Trophoblast cell (in vitro differentiated cells and primary cell): Measurements from ENCODE around the gene AUTS2.

Experiments used
- DNase-seq, 2 donors: peaks; one replicate each; pipeline ENCODE4 v3.0.0-alpha.2; 2016
- H2AFZ ChIP-seq: 2 replicates; pipeline ENCODE4 v1.6.1; 2013; ENCODE audit warnings: low read length, moderate library complexity, mild to moderate bottlenecking; ENCODE audit not compliant: insufficient read depth, poor library complexity
- H2AK5ac ChIP-seq: 2 replicates; pipeline ENCODE4 v1.6.1; 2013; ENCODE audit warnings: mild to moderate bottlenecking, low read length
- H2BK120ac ChIP-seq: 2 replicates; pipeline ENCODE4 v1.6.1; 2013; ENCODE audit warnings: low read length, mild to moderate bottlenecking, moderate library complexity; ENCODE audit not compliant: insufficient read depth, poor library complexity
- H2BK12ac ChIP-seq: 2 replicates; pipeline ENCODE4 v1.6.1; 2013; ENCODE audit warnings: mild to moderate bottlenecking, low read length, moderate library complexity
- H2BK5ac ChIP-seq: 2 replicates; pipeline ENCODE4 v1.6.1; 2013; ENCODE audit warnings: low read length, low read depth, moderate library complexity, mild to moderate bottlenecking; ENCODE audit not compliant: poor library complexity
- H3K14ac ChIP-seq: 2 replicates; pipeline ENCODE4 v1.6.1; 2013; ENCODE audit warnings: mild to moderate bottlenecking, low read length
- H3K18ac ChIP-seq: 2 replicates; pipeline ENCODE4 v1.6.1; 2013; ENCODE audit warnings: mild to moderate bottlenecking, low read length
- H3K23ac ChIP-seq: 2 replicates; pipeline ENCODE4 v1.6.1; 2013; ENCODE audit warnings: low read length
- H3K27ac ChIP-seq: 2 replicates; pipeline ENCODE4 v1.5.1; 2013; ENCODE audit warnings: low read depth, mild to moderate bottlenecking, inconsistent platforms, low read length, moderate library complexity
- H3K27me3 ChIP-seq: 2 replicates; pipeline ENCODE4 v1.6.1; 2013; ENCODE audit warnings: inconsistent platforms, mild to moderate bottlenecking, low read length, moderate library complexity; ENCODE audit not compliant: insufficient read depth
- H3K36me3 ChIP-seq, 2 experiments: 1 replicate in 1 of 2; 2 replicates in 1 of 2; pipeline ENCODE4 v1.6.1; 2013; ENCODE audit warnings: low read length in 2 of 2, mild to moderate bottlenecking in 2 of 2, moderate library complexity in 1 of 2; ENCODE audit not compliant: insufficient read depth in 2 of 2, control insufficient read depth in 1 of 2
- H3K4ac ChIP-seq: 2 replicates; pipeline ENCODE4 v1.6.1; 2013; ENCODE audit warnings: low read depth, mild to moderate bottlenecking, low read length, moderate library complexity
- H3K4me1 ChIP-seq, 2 experiments: 1 replicate in 1 of 2; 2 replicates in 1 of 2; pipeline ENCODE4 v1.6.1; 2013; ENCODE audit warnings: low read length in 2 of 2, mild to moderate bottlenecking in 2 of 2, moderate library complexity in 1 of 2; ENCODE audit not compliant: insufficient read depth in 2 of 2, control insufficient read depth in 1 of 2
- H3K4me2 ChIP-seq: 2 replicates; pipeline ENCODE4 v1.6.1; 2013; ENCODE audit warnings: inconsistent platforms, mild to moderate bottlenecking, low read length, moderate library complexity
- H3K4me3 ChIP-seq: 2 replicates; pipeline ENCODE4 v1.5.1; 2013; ENCODE audit warnings: mild to moderate bottlenecking, low read depth, low read length, inconsistent platforms
- H3K79me1 ChIP-seq: one replicate; pipeline ENCODE4 v1.6.1; 2013; ENCODE audit warnings: low read length
- H3K79me2 ChIP-seq: 2 replicates; pipeline ENCODE4 v1.6.1; 2013; ENCODE audit warnings: low read length, mild to moderate bottlenecking; ENCODE audit not compliant: control insufficient read depth, insufficient read depth, poor library complexity
- H3K9ac ChIP-seq: 2 replicates; pipeline ENCODE4 v1.6.1; 2013; ENCODE audit warnings: mild to moderate bottlenecking, low read length
- H3K9me3 ChIP-seq: 2 replicates; pipeline ENCODE4 v1.6.1; 2013; ENCODE audit warnings: low read depth, mild to moderate bottlenecking, control low read depth, inconsistent platforms, low read length; ENCODE audit not compliant: insufficient read depth
- H4K12ac ChIP-seq: 2 replicates; pipeline ENCODE4 v1.6.1; 2013; ENCODE audit warnings: low read depth, mild to moderate bottlenecking, low read length, moderate library complexity
- H4K8ac ChIP-seq: 2 replicates; pipeline ENCODE4 v1.6.1; 2013; ENCODE audit warnings: low read depth, mild to moderate bottlenecking, low read length, moderate library complexity
- H4K91ac ChIP-seq: one replicate; pipeline ENCODE4 v1.6.1; 2013; ENCODE audit warnings: low read depth, mild to moderate bottlenecking, low read length, moderate library complexity
- WGBS: extraction: QIAGEN DNeasy Blood & Tissue Kit; methylation state at CpG from one replicate; pipeline ENCODE4 v1.1.7; 2013; ENCODE audit warnings: missing lambda C conversion rate; ENCODE audit not compliant: insufficient read length, insufficient coverage; ENCODE audit errors: extremely low coverage; 5-methylcytosine and 5-hydroxymethylcytosine counted together

AUTS2 gene

GRCh38 chr7:69947998-69948397 is 349.7 kb downstream of the AUTS2 start:
- Histone ChIP-seq H4K12ac (no peak overlapping the region), H2BK12ac (no peak overlapping the region), H4K91ac (no peak overlapping the region), H3K27ac (no peak overlapping the region), H2BK5ac (no peak overlapping the region), H3K4me1 (no peaks in the 10 kb centered on the region), H2BK120ac (no peak overlapping the region), H3K4me2 (no peak overlapping the region), H3K9me3 (no peaks in the 10 kb centered on the region), H3K23ac (no peak overlapping the region), H3K9ac (no peak overlapping the region), H3K14ac (no peak overlapping the region), H3K4ac (no peak overlapping the region), H3K79me2 (no peaks in the 10 kb centered on the region), H3K4me3 (no peak overlapping the region), H3K36me3 (no peaks in the 10 kb centered on the region), H3K27me3 (no peaks in the 10 kb centered on the region), H3K79me1 (no peaks in the 10 kb centered on the region), H2AK5ac (no peak overlapping the region), H2AFZ (no peak overlapping the region), H4K8ac (no peak overlapping the region), H3K18ac (no peak overlapping the region)
- no peak for DNase-seq
- WGBS, result no CpG with 5 or more reads among the region's 3 CpGs

GRCh38 chr7:69949122-69949521 is 350.8 kb downstream of the AUTS2 start:
- Histone ChIP-seq H2BK12ac (no peak overlapping the region), H3K4me3 (no peak overlapping the region)
- WGBS, result no CpG with 5 or more reads among the region's 2 CpGs

GRCh38 chr7:69951458-69951857 is 353.2 kb downstream of the AUTS2 start:
- Histone ChIP-seq H4K91ac (no peak overlapping the region), H4K8ac (no peak overlapping the region), H4K12ac (no peak overlapping the region), H3K79me1 (no peaks in the 10 kb centered on the region), H3K79me2 (no peaks in the 10 kb centered on the region), H3K4me1 (no peaks in the 10 kb centered on the region), H3K4ac (no peak overlapping the region), H3K18ac (no peak overlapping the region), H2AK5ac (no peak overlapping the region), H3K27me3 (no peaks in the 10 kb centered on the region), H3K14ac (no peak overlapping the region), H3K23ac (no peak overlapping the region), H3K9me3 (no peaks in the 10 kb centered on the region), H2BK5ac (no peak overlapping the region), H2AFZ (no peak overlapping the region), H2BK120ac (no peak overlapping the region), H3K4me2 (no peak overlapping the region), H3K9ac (no peak overlapping the region), H3K27ac (no peak overlapping the region), H3K4me3 (no peak overlapping the region), H3K36me3 (no peaks in the 10 kb centered on the region), H2BK12ac (no peak overlapping the region)
- no CpG with 5 or more reads among the region's 3 CpGs for WGBS
- no peak for DNase-seq

More at GRCh38 chr7:69949122-69949521, 350.8 kb downstream of the AUTS2 start:
- no peak overlapping the region for H3K23ac ChIP-seq
- H3K4ac ChIP-seq, result no peak overlapping the region
- H4K12ac ChIP-seq, result no peak overlapping the region
- no peak overlapping the region for H3K27ac ChIP-seq
- H4K8ac ChIP-seq, result no peak overlapping the region
- H3K14ac ChIP-seq, result no peak overlapping the region
- H3K27me3 ChIP-seq, result no peaks in the 10 kb centered on the region
- H2AK5ac ChIP-seq, result no peak overlapping the region
- H2BK5ac ChIP-seq, result no peak overlapping the region
- H3K18ac ChIP-seq, result no peak overlapping the region
- DNase-seq, result no peak
- no peak overlapping the region for H4K91ac ChIP-seq
- H3K9ac ChIP-seq, result no peak overlapping the region
- H3K79me1 ChIP-seq, result no peaks in the 10 kb centered on the region
- no peaks in the 10 kb centered on the region for H3K36me3 ChIP-seq
- no peaks in the 10 kb centered on the region for H3K4me1 ChIP-seq
- H2BK120ac ChIP-seq, result no peak overlapping the region
- no peaks in the 10 kb centered on the region for H3K79me2 ChIP-seq
- H3K9me3 ChIP-seq, result no peaks in the 10 kb centered on the region
- no peak overlapping the region for H3K4me2 ChIP-seq
- no peak overlapping the region for H2AFZ ChIP-seq

- Histone ChIP-seq H4K12ac (no peak overlapping the region), H3K23ac (no peak overlapping the region), H3K27me3 (no peaks in the 10 kb centered on the region), H3K36me3 (no peaks in the 10 kb centered on the region), H3K4me2 (no peak overlapping the region), H2BK12ac (no peak overlapping the region), H3K4me1 (no peaks in the 10 kb centered on the region), H3K79me2 (no peaks in the 10 kb centered on the region), H2AFZ (no peak overlapping the region), H2BK120ac (no peak overlapping the region), H3K79me1 (no peaks in the 10 kb centered on the region), H3K4me3 (no peak overlapping the region), H3K27ac (no peak overlapping the region), H4K91ac (no peak overlapping the region), H3K18ac (no peak overlapping the region), H3K9ac (no peak overlapping the region), H3K9me3 (no peaks in the 10 kb centered on the region), H2BK5ac (no peak overlapping the region), H3K14ac (no peak overlapping the region), H3K4ac (no peak overlapping the region), H4K8ac (no peak overlapping the region), H2AK5ac (no peak overlapping the region)
- no CpG with 5 or more reads among the region's 6 CpGs for WGBS
- DNase-seq, result no peak
These were observed 355.1 kb downstream of the AUTS2 start for GRCh38 chr7:69953136-69954067.
